A549 (cell line): ENCODE measurements around the gene IRF6. TPM values are rescaled to one million over a fixed set of nuclear protein-coding genes. Genes with fewer than 3 reads are reported as not detected.

ENCODE experiments used
- CBX2 ChIP-seq: fragments of 200-600 bp; sonication (generic); IDR thresholded peaks from 2 replicates; pipeline ENCODE4 v1.6.1; 2016; ENCODE audit warnings: low read depth, mild to moderate bottlenecking, borderline replicate concordance
- CBX8 ChIP-seq: fragments of 200-600 bp; sonication (generic); IDR thresholded peaks from 2 replicates; pipeline ENCODE4 v1.6.1; 2016
- CEBPB ChIP-seq, 2 experiments: fragments of >200 bp in 1 of 2; sonication (Bioruptor Twin) in 1 of 2; formaldehyde crosslinking in 1 of 2; IDR thresholded peaks; 2 replicates each; pipeline ENCODE4 v1.6.1; 2012 to 2016
- CHD4 ChIP-seq: fragments of 200-600 bp; sonication (generic); IDR thresholded peaks from 2 replicates; pipeline ENCODE4 v1.6.1; 2016; ENCODE audit warnings: antibody characterized with exemption, mild to moderate bottlenecking, borderline replicate concordance
- EHMT2 ChIP-seq: fragments of 200-600 bp; sonication (generic); IDR thresholded peaks from 2 replicates; pipeline ENCODE4 v1.6.1; 2016; ENCODE audit warnings: antibody characterized with exemption, low read depth, mild to moderate bottlenecking, moderate library complexity
- FOSB ChIP-seq: fragments of 250-450 bp; sonication (Bioruptor Pico); IDR thresholded peaks from 2 replicates; pipeline ENCODE4 v1.5.0; 2020; ENCODE audit warnings: mild to moderate bottlenecking, moderate library complexity
- FOSL2 ChIP-seq, 2 experiments: fragments of 450-650 bp in 1 of 2; fragments of >200 bp in 1 of 2; sonication (Bioruptor Twin) in 1 of 2; formaldehyde crosslinking; IDR thresholded peaks; 2 replicates each; pipeline versions ENCODE4 v1.5.0 to v1.6.1; 2016 to 2020; ENCODE audit warnings: mild to moderate bottlenecking in 1 of 2, moderate library complexity in 1 of 2
- HDAC2 ChIP-seq: fragments of 200-600 bp; sonication (generic); IDR thresholded peaks from 2 replicates; pipeline ENCODE4 v1.6.1; 2016
- HOXA7 ChIP-seq: fragments of 250-450 bp; sonication (Bioruptor Pico); IDR thresholded peaks from 2 replicates; pipeline ENCODE4 v1.5.0; 2020; ENCODE audit warnings: mild to moderate bottlenecking, moderate library complexity
- MAZ ChIP-seq: fragments of 150-350 bp; IDR thresholded peaks from 2 replicates; pipeline ENCODE4 v1.6.1; 2014; ENCODE audit warnings: antibody characterized with exemption, low read depth, low read length, borderline replicate concordance
- MYC ChIP-seq: IDR thresholded peaks from 2 replicates; pipeline ENCODE4 v1.6.1; 2012; ENCODE audit warnings: mild to moderate bottlenecking, inconsistent platforms, low read length, improper control_type of control experiment, borderline replicate concordance
- NFE2L2 ChIP-seq: fragments of 150-350 bp; conservative IDR thresholded peaks from 2 replicates; pipeline ENCODE4 v1.6.1; 2014; ENCODE audit warnings: low read length
- PHF8 ChIP-seq: fragments of 200-600 bp; sonication (generic); IDR thresholded peaks from 2 replicates; pipeline ENCODE4 v1.6.1; 2016; ENCODE audit warnings: low read depth, mild to moderate bottlenecking, antibody characterized with exemption, moderate library complexity, borderline replicate concordance
- RAD21 ChIP-seq, 2 experiments: fragments of >200 bp in 1 of 2; sonication (Bioruptor Twin) in 1 of 2; formaldehyde crosslinking in 1 of 2; IDR thresholded peaks in 1 of 2; conservative IDR thresholded peaks in 1 of 2; 2 replicates in 1 of 2; 3 replicates in 1 of 2; pipeline ENCODE4 v1.6.1; 2012 to 2018; ENCODE audit warnings: inconsistent platforms in 1 of 2
- RARB ChIP-seq: fragments of 250-450 bp; sonication (Bioruptor Pico); IDR thresholded peaks from 2 replicates; pipeline ENCODE4 v1.8.0; 2021; ENCODE audit warnings: mild to moderate bottlenecking, moderate library complexity
- RFX5 ChIP-seq: fragments of 450-650 bp; IDR thresholded peaks from 2 replicates; pipeline ENCODE4 v1.7.1; 2014; ENCODE audit warnings: antibody characterized with exemption, mild to moderate bottlenecking, moderate library complexity
- RNF2 ChIP-seq: fragments of 200-600 bp; sonication (generic); IDR thresholded peaks from 2 replicates; pipeline ENCODE4 v1.6.1; 2016; ENCODE audit warnings: low read depth, mild to moderate bottlenecking, antibody characterized with exemption, moderate library complexity, borderline replicate concordance
- SREBF2 ChIP-seq: fragments of 450-650 bp; IDR thresholded peaks from 2 replicates; pipeline ENCODE4 v1.6.1; 2014; ENCODE audit warnings: mild to moderate bottlenecking, moderate library complexity
- polyA plus RNA-seq, 4 experiments: library from polyadenylated mRNA; depleted of rRNA in 3 of 4; stranded (reverse); fragments of >200 nt; fragmentation: RNase III in 1 of 4; extraction: RNeasy Plus Mini Kit Qiagen cat#74134 plus additional on column Dnase treatment in 1 of 4; gene quantifications; 2 replicates in 3 of 4; 3 replicates in 1 of 4; pipeline ENCODE4 v1.2.3, GENCODE V29; 2011 to 2017
- TF ChIP-seq, protein P1 (sequence below): IDR thresholded peaks from 2 replicates; pipeline ENCODE4 v1.6.1; 2012; ENCODE audit warnings: low read depth, borderline replicate concordance
- TF ChIP-seq, protein P2 (sequence below): fragments of 250-450 bp; sonication (Bioruptor Pico); IDR thresholded peaks from 2 replicates; pipeline ENCODE4 v1.5.0; 2021; ENCODE audit warnings: mild to moderate bottlenecking, moderate library complexity, borderline replicate concordance
- TF ChIP-seq, protein P3 (sequence below): fragments of >200 bp; sonication (Bioruptor Twin); formaldehyde crosslinking; IDR thresholded peaks from 3 replicates; pipeline ENCODE4 v1.6.1; 2016
- TF ChIP-seq, protein P4 (sequence below): IDR thresholded peaks from 2 replicates; pipeline ENCODE4 v1.6.1; 2012
- TF ChIP-seq, protein P5 (sequence below): IDR thresholded peaks from 2 replicates; pipeline ENCODE4 v1.6.1; 2012

The IRF6 gene
- polyA plus RNA-seq, 2 of the 4 experiments (the other 2 are of a cell fraction), result 0.08 to 0.22 TPM

DNA sequence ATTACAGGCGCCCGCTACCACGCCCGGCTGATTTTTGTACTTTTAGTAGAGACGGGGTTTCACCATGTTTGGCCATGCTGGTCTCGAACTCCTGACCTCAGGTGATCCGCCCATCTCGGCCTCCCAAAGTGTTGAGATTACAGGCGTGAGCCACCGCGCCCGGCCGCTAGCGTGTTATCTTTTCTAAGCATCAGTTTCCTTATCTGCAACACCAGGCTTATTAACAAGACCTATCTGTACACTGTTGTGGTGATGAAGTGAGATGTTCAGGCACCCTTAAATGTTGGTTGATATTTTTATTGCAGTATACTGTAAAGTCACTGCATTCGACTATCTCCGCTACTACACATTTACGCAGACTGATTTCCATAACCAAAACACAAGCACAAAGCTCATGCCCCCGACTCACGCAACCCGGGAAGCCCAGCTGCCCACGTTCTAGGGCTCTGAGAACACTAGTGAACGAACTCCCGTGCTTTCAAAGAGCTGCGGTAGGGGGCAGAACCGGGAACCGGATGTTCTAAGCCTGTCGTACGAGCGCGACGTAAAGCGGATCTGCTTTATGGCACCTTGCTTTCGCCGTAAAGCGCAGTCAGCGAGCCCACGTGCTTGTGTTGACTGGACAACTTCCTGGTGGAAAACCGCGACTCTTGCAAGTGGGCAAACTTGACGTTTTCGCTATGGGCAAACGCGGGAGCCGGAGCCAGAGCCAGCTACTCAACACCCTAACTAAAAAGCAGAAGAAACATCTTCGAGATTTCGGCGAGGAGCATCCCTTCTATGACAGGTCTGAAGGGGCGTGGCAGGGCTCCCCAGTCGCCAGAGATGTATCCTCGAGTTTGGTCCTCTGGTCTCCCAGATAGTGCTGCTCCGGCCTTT lies 21.7 kb upstream of the IRF6 start, which contains the start of gene UTP25 (continued):
- TF ChIP-seq, protein P1, sequence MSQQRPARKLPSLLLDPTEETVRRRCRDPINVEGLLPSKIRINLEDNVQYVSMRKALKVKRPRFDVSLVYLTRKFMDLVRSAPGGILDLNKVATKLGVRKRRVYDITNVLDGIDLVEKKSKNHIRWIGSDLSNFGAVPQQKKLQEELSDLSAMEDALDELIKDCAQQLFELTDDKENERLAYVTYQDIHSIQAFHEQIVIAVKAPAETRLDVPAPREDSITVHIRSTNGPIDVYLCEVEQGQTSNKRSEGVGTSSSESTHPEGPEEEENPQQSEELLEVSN, result peak; percentile 45; the same call in 1 of the 2 replicates
- TF ChIP-seq RARB (CRISPR knock-in tag) (no peak), RFX5 (0 out of 2 replicates have a peak, but pooled peaks have one; percentile 29), RAD21 (conservative IDR thresholded peaks at IDR 0.05 in 1 of 2, IDR thresholded peaks at IDR 0.05 in 1 of 2) (0 out of 5 replicates have a peak, but pooled peaks of 1 of the 2 experiments have one; percentile 14), CBX2 (no peak), CEBPB (IDR thresholded peaks at IDR 0.05) (no peak), MAZ (no peak), FOSL2 (IDR thresholded peaks at IDR 0.05) (no peak), FOSL2 (CRISPR knock-in tag; IDR thresholded peaks at IDR 0.05) (no peak), PHF8 (peak; percentile 16), EHMT2 (no peak), HOXA7 (CRISPR knock-in tag) (no peak), CHD4 (no peak), NFE2L2 (no peak), RNF2 (no peak), MYC (peak; percentile 98), SREBF2 (no peak), CBX8 (no peak), HDAC2 (0 out of 2 replicates have a peak, but pooled peaks have one; percentile 37), FOSB (no peak)
- TF ChIP-seq, protein P2, sequence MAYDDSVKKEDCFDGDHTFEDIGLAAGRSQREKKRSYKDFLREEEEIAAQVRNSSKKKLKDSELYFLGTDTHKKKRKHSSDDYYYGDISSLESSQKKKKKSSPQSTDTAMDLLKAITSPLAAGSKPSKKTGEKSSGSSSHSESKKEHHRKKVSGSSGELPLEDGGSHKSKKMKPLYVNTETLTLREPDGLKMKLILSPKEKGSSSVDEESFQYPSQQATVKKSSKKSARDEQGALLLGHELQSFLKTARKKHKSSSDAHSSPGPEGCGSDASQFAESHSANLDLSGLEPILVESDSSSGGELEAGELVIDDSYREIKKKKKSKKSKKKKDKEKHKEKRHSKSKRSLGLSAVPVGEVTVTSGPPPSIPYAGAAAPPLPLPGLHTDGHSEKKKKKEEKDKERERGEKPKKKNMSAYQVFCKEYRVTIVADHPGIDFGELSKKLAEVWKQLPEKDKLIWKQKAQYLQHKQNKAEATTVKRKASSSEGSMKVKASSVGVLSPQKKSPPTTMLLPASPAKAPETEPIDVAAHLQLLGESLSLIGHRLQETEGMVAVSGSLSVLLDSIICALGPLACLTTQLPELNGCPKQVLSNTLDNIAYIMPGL (CRISPR knock-in tag), result no peak
- TF ChIP-seq, protein P3, sequence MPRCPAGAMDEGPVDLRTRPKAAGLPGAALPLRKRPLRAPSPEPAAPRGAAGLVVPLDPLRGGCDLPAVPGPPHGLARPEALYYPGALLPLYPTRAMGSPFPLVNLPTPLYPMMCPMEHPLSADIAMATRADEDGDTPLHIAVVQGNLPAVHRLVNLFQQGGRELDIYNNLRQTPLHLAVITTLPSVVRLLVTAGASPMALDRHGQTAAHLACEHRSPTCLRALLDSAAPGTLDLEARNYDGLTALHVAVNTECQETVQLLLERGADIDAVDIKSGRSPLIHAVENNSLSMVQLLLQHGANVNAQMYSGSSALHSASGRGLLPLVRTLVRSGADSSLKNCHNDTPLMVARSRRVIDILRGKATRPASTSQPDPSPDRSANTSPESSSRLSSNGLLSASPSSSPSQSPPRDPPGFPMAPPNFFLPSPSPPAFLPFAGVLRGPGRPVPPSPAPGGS, result 0 out of 3 replicates have a peak, but pooled peaks have one; percentile 60
- TF ChIP-seq, protein P4, sequence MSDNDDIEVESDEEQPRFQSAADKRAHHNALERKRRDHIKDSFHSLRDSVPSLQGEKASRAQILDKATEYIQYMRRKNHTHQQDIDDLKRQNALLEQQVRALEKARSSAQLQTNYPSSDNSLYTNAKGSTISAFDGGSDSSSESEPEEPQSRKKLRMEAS, result peak; percentile 100
- TF ChIP-seq, protein P5, sequence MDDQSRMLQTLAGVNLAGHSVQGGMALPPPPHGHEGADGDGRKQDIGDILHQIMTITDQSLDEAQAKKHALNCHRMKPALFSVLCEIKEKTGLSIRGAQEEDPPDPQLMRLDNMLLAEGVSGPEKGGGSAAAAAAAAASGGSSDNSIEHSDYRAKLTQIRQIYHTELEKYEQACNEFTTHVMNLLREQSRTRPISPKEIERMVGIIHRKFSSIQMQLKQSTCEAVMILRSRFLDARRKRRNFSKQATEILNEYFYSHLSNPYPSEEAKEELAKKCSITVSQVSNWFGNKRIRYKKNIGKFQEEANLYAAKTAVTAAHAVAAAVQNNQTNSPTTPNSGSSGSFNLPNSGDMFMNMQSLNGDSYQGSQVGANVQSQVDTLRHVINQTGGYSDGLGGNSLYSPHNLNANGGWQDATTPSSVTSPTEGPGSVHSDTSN, result no peak
